HG03175 (cell line): ENCODE data around the gene BBS1.
A peak's percentile ranks its signal among the peaks of the same experiment; 100 is the strongest.
"Not testable (repeated sequence)": the region's sequence is repeated elsewhere in the genome, so short reads cannot be mapped to it uniquely, and the experiment has no call there.

Experiments used
- ATAC-seq: cut with Tn5 transposase; IDR thresholded peaks from one replicate; pipeline ENCODE4 v1.9.1; 2021; ENCODE audit warnings: mild to moderate bottlenecking, moderate library complexity; ENCODE audit not compliant: unreplicated experiment

The BBS1 gene

GRCh38 chr11:66510271-66510989 lies at the start of gene BBS1:
BBS1 (plus strand) TSS chr11:66510635; CDS start chr11:66510660, 25 bp downstream.
- peak; percentile 86 for ATAC-seq

- no peak for ATAC-seq
Measured at GRCh38 chr11:66462010-66462409, 48.4 kb upstream of the BBS1 start.

GRCh38 chr11:66462911-66463310 lies 47.5 kb upstream of the BBS1 start:
- no peak for ATAC-seq

- not testable (repeated sequence) for ATAC-seq
Measured at GRCh38 chr11:66464116-66464515, 46.3 kb upstream of the BBS1 start.

DNA sequence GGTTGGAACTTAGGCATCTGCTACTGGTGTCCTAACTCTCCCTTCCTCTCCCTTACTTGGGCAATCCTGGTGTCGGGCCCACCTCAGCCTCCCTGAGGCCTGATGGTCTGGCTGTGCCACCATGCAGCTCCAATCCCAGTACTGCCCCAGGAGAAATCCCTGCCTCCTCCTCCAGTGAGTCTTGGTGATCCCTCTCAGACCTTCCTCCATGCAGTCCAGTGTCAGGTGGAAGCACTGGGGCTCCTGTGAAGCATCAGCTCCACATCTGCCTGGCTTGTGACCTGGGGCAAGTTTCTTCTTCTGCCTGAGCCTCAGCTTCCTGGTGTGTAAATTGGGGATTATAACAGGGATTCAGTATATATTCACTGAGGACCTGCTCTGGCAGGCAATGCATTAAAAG lies 45.5 kb upstream of the BBS1 start:
- no peak for ATAC-seq

DNA sequence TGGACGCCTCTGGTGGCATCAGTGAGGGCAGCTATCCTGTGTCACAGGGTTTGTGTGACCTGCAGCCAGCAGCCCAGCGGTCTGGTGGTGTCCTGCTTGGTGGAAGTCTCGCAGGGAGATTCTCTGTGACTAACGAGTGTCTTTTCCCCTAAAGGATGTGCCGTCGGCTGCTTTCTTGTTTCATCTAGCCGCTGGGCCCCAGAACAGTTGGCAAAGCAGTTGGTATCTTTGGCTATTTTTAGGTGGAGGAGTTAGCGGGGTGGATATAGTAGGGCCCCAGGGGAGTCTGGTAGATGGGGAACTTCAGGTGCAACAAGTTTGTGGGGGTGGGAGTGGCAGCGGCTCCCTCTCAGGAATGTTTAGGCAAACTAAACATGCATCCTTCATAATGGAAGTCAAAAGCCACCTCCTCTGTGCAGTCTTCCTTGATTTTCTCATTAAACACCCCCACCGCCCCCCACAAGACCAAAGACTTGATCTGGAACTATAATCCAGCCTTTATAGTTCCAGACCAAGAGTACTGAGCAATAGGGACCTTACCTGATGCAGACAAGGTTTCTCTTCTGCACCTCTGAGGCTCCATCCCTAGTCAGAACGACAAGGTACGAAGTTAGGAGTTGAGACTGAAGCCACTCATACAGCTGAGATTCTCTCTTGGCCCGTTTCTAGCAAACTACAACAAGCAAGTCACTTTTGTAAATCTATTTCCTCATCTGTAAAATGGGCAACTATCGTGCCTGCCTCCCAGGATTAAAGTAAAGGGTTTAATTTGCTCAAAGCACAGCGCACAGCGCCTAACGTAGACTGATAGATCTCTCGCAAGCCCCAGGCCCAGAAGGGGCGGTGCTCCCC lies 44.8 kb upstream of the BBS1 start:
- ATAC-seq, result no peak

GRCh38 chr11:66466225-66467033 lies 44.0 kb upstream of the BBS1 start, which contains the start of gene PELI3:
PELI3 (plus strand) TSS chr11:66466905; CDS start chr11:66468129, 1,224 bp downstream.
- ATAC-seq, result peak; percentile 86

DNA sequence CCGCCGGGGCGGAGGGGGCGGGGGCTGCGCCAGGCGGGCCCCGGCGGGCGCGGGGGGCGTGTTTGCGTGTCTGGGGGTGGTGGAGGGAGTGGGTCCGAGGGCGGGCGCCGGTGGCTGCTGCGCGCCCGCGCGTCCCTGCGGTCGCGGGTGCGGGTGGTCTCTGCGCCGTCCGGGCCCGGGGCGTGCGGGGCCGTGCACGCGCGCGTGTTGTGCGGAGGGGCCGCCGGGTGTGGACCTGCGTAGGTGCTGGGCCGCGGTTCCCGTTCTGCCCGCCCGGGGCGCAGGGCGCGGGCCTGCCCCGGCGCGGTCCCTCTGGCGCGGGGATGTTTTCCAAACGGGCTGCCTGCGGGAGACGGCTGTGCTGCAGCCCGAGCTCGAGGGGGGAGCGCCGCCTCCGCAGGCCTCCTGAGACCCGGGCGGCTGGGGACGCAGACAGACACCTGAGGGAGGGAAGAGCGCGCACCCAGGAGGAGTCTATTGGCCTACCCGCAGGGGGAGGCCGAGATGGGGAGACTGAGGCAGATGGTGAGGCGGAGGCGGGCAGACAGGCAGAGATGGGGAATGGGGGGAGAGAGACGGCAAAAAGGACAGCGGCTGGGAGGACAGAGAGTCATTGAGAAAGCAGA lies 43.3 kb upstream of the BBS1 start:
- ATAC-seq, result peak; percentile 37

DNA sequence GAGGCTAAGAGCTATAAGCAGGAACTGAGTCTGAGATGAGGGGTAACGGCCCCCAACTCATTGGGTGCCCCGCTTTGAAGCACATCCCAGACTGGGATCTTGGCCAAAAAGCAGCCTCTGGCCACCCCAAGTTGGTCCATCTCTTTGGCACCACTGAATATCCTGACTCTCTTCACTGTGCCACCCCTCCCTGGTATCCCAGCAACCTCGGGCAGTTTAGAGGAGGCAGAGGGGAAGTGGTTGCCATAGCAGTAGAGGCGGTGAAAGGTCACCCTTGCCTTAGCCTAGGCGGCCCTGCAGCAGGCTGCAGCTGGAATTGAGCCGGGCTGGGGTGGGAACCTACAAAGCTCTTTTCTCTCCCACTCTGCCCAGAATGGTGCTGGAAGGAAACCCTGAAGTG lies 42.7 kb upstream of the BBS1 start:
- no peak for ATAC-seq

GRCh38 chr11:66468691-66469090 lies 41.7 kb upstream of the BBS1 start:
- no peak for ATAC-seq

GRCh38 chr11:66469441-66469840 lies 41.0 kb upstream of the BBS1 start:
- ATAC-seq, result no peak

GRCh38 chr11:66470015-66470414 lies 40.4 kb upstream of the BBS1 start:
- no peak for ATAC-seq

GRCh38 chr11:66471142-66471541 lies 39.3 kb upstream of the BBS1 start:
- ATAC-seq, result no peak

DNA sequence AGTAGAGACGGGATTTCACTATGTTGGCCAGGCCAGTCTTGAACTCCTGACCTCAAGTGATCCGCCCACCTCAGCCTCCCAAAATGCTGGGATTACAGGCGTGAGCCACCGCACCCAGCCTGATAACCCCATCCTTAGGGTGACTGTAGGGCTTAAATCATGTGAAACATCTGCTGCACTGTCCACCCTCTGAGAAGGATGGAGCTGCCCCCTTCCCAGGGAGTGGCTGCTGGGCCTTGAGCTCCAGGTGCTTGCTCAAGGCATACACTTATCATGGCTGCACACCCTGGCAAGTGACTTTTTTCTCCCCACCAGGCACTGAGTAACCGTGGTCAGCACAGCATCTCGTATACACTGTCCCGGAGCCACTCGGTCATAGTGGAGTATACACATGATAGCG lies 38.4 kb upstream of the BBS1 start:
- no peak for ATAC-seq

DNA sequence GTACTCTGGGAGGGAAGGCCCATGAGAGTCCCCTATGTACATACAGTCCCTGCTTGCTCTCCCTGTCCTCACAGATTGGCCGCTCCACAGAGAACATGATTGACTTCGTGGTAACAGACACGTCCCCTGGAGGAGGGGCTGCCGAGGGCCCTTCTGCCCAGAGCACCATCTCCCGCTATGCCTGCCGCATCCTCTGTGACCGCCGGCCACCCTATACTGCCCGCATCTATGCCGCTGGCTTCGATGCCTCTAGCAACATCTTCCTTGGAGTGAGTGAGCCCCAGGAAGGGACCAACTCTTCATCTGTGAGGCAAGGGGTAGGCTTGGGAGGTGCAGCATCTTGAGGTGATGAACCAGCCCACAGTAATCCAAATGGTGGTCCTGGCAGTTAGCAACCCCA lies 37.3 kb upstream of the BBS1 start:
- no peak for ATAC-seq

- no peak for ATAC-seq
Measured at GRCh38 chr11:66473608-66474515, 36.6 kb upstream of the BBS1 start.

GRCh38 chr11:66475349-66476172 lies 34.9 kb upstream of the BBS1 start:
- no peak for ATAC-seq

GRCh38 chr11:66476173-66476840 lies 34.1 kb upstream of the BBS1 start:
- ATAC-seq, result no peak
